A172 (cell line): Measurements from ENCODE around the gene ACTN3. TPM values are rescaled to one million over a fixed set of nuclear protein-coding genes. Genes with fewer than 3 reads are reported as not detected.
"Not testable (repeated sequence)": the region's sequence is repeated elsewhere in the genome, so short reads cannot be mapped to it uniquely, and the experiment has no call there.

Experiments
- DNase-seq: peaks from one replicate; pipeline ENCODE4 v3.0.0-alpha.2; 2015; ENCODE audit warnings: low spot score
- total RNA-seq: library from RNA; depleted of rRNA; stranded (reverse); fragments of >200 nt; shearing (Covaris generic); gene quantifications from 2 replicates; pipeline ENCODE4 v1.2.3, GENCODE V29; 2014

Gene ACTN3
- total RNA-seq, 1 experiment from 2014 or later, result 11.2 TPM

- DNase-seq, result not testable (repeated sequence)
These were observed 1.8 kb upstream of the ACTN3 start for GRCh38 chr11:66544952-66545351.

DNA sequence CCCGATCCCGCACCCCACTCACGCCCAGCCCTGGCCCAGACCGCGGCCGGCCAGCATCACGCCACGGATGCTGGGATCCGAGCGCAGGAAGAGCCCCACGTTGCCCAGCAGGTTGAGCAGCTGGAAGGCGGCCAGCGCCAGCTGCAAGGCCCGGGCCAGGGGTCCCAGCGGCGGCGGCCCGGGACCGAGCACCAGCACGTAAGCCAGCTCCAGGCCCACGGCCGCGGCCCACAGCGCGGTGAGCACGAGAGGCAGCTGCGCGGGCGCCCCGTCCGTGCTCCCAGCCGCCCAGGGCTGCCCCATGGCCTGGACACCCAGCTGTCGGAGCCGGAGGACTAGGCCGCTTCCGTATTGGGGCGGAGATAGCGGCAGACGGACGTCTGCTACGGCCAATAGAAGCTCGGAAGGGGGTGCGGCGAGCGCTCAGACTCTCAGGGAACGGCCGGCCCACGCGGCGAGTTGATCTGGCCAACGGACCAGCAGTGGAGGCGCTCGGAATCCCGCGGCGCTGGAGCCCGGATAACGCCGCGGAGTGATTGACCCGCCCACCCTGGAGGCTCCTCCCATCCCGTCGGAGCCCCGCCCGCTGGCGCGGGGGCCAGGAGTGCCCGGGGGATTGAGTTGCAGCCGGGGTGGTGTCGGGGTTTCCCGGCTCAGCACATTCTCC, 869 bp upstream of the ACTN3 start, which contains the start of gene ZDHHC24:
ZDHHC24 (minus strand) TSS at position 348 of the 667 bp plus-strand sequence; CDS start at position 303, 45 bp downstream.
- DNase-seq, result peak; percentile 91

DNA sequence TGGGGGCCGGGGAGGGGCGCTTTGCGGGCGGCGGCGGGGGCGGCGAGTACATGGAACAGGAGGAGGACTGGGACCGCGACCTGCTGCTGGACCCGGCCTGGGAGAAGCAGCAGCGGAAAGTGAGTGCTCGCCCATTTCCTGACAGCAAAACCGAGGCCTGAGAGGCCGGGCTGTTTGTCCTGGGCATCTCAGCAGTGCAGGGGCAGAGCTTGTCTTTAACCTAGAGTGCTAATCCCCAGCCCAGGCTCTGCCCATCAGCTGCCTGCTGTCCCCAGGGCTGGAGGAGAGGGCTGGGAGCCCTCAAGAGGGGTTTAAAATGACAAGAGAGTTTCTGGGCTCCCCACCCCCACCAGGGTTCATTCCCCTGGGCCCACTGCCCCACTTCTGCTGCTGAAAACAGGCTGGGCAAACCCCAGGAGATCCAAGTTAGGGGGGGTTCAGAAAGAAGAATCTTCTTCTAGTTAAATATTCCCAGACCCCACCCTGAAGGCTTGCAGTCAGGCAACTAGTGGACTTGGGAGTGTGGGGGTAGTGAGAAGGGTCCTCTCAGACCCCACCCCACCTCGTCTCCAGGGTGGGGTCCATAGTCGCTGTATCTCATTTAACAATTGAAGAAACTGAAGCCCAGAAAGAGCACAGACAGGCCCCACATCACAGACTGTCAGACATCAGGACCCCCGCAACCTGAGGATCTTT, 411 bp downstream of the ACTN3 start:
- DNase-seq, result no peak

DNA sequence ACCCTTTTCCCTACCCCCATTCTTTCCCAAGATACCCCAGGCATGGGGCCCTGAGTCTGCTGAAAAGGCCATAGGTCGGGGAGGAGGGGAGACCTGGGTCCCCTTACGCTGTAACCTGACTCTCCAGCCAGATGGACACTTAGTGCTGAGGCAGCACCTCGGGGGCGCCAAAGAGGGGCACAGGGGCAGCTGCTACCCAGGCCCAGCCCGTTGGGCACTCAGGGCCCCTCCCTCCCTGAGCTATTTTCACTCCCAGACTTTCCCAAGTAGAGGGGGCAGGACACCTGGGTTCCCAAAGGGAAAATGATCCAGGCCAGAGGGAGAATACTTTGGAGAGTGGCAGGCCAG, 933 bp downstream of the ACTN3 start:
- no peak for DNase-seq

DNA sequence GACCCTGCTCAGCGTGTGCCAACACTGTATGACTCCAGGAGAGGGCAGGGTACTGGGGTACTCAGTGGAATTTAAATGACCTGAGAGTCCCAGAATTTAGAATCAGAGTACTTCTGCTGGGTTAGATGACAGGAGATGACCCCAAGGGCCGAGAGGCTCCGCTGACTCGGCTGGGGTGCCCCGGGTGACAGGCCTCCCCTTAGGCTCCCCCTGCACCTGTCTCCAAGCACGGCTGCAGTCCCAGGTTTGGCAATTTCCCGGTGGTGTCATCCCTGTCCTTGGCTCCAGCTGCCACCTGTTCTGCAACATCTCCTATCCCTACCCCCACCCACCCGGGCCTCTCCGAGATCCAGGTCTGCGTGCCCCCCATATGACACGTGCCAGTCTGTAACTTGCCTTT, 1.3 kb downstream of the ACTN3 start:
- no peak for DNase-seq

DNA sequence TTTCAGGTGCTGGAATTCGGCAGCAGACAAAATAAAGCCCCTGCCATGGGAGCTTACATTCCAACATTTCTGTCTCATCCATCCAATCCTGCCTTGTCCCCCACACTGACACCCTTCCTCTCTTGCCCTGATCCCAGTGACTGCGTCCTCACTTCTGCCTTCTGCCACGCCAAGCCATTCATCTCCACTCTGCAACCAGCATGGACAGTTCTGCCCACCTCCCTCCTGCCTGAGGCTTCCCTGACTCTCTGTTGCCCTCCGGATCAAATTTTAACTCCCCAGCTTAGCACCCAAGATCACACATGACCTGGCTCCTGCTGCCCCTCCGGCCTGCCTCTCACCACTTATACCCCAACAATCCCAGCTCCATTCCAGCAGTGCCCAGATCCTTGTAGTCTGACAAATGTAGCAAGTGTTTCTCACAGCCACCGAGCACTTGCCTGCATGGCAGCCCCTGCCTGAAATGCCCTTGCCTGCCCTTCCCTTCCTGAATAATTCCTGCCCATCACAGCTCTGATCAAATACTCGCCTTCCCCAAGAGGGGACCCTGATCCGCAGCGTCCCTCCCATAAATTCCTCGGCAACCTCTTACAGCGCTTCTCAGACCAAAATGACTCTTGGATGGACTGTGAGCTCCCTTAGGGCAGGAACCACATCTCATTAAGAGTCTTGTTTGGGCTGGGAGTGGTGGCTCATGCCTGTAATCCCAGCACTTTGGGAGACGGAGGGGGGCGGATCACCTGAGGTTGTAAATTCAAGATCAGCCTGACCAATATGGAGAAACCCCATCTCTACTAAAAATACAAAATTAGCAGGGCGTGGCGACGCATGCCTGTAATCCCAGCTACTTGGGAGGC, 2.3 kb downstream of the ACTN3 start:
- no peak for DNase-seq

GRCh38 chr11:66549696-66550095, 3.0 kb downstream of the ACTN3 start:
- no peak for DNase-seq

DNA sequence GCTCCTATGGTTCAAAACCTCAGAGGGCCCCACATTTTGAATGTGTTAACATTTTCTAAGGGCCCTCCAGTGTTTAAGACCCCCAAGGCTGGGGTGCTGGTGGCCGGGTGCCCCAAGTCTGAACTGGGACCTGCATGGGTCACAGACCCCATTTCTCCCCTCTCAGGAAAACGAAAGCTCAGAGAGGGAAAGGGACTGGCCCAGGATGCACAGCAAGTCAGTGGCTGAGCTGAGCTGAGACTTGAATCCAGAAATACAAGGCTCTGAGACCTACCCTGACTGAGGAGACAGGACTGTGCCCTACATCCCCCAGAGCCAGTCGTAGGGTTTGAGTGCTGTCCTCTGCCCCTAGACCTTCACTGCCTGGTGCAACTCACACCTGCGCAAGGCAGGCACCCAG, 4.2 kb downstream of the ACTN3 start:
- DNase-seq, result no peak

GRCh38 chr11:66554602-66555001, 7.9 kb downstream of the ACTN3 start:
- no peak for DNase-seq

- DNase-seq, result no peak
These were observed 8.7 kb downstream of the ACTN3 start for GRCh38 chr11:66555416-66555815.

DNA sequence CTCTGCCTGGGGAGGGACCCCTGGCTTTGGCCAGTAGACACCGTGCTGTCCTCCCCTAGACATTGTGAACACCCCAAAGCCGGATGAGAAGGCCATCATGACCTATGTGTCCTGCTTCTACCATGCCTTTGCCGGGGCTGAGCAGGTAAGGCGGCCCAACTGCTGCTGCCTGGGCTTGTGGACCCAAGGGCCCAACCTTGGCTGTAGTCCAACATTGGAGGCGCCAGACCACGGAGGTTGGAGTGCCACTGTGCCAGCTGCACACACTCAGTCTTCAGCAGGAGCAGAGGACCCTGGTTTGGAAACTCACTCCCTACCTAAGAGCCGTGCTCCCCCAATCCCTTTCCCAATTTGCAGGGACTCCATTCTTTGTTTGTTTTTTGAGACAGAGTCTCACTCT, 9.4 kb downstream of the ACTN3 start:
- DNase-seq, result no peak

DNA sequence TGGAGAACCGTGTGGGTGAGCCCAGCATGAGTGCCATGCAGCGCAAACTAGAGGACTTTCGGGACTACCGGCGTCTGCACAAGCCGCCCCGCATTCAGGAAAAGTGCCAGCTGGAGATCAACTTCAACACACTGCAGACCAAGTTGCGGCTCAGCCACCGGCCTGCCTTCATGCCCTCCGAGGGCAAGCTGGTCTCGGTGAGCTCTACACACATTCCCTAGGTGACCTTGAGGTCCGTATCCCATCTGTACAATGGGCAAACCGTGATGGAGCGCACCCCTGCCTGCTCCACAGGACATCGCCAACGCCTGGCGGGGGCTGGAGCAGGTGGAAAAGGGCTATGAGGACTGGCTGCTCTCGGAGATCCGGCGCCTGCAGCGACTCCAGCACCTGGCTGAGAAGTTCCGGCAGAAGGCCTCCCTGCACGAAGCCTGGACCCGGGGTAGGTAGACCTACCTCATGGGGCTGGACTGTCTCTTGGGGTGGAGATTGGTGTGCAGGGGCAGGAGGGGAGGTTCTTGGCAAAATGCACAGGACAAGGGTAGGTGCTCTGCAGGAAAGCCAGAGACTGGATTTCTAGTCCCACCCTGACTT, 11.1 kb downstream of the ACTN3 start:
- no peak for DNase-seq

GRCh38 chr11:66559142-66559865, 12.6 kb downstream of the ACTN3 start:
- no peak for DNase-seq

- no peak for DNase-seq
These were observed 13.4 kb downstream of the ACTN3 start for GRCh38 chr11:66559866-66560676.

GRCh38 chr11:66561178-66561974, 14.7 kb downstream of the ACTN3 start:
- no peak for DNase-seq

GRCh38 chr11:66561975-66562248, 15.2 kb downstream of the ACTN3 start:
- no peak for DNase-seq

- no peak for DNase-seq
These were observed 15.6 kb downstream of the ACTN3 start for GRCh38 chr11:66562275-66562674.

GRCh38 chr11:66562907-66563583, 16.3 kb downstream of the ACTN3 start:
- DNase-seq, result no peak

DNA sequence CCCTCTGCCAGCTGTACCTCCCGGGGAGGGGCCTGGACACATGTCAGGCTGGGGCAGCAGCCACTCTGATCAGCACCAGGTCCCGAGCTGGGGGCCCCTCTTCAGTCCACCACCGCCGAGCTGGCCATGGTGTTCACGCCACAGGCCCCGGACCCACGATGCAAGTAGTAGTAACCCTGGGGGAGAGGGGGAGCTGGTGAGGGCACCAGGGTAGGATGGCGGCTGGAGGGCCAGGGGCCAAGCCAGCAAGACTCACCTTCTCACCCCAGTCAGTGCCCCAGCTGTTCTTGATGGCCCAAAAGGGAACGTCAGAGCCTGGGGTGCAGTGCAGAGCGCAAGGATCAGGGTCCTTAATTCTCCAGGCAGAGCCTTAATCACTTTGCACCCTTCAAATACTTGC, 17.1 kb downstream of the ACTN3 start:
- DNase-seq, result no peak

DNA sequence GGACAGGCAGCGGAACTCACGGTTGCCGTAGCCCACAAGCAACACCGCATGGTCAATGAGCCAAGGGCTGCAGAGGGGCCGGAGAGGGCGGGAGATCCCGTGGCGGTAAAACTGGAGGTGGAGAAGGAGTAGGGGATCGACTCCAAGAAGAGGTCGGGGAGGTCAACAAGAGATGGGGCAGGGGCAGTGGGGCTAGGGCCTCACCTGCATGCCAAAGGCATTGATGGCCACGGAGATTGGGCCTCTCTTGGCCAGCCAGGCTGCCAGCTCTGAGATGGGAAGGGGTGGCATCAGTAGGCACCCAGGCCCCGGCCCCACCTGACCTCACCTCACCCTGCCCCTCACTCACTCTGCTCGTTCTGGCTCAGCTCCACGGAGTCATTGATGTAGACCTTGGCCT, 17.8 kb downstream of the ACTN3 start:
- DNase-seq, result no peak
